Natural killer cell treated with Interleukin-12 subunit alpha and Interleukin-12 subunit beta and Interleukin-15 and Interleukin-18, amount 100 ng/mL, for 72 hours (primary cell): Measurements from ENCODE around the gene LMTK2. TPM values are rescaled to one million over a fixed set of nuclear protein-coding genes. Genes with fewer than 3 reads are reported as not detected.
"Not testable (repeated sequence)": the region's sequence is repeated elsewhere in the genome, so short reads cannot be mapped to it uniquely, and the experiment has no call there.

Experiments used
- ATAC-seq, 2 donors: fragments of 150-1000 bp; cut with Tn5 transposase in 1 of 2; sonication (Bioruptor Pico), chemical (Tn5 transposase) in 1 of 2; 2 replicates each; pipeline ENCODE4 v1.10.0; 2021
- DNase-seq: peaks from one replicate; pipeline ENCODE4 v3.0.0; 2022; ENCODE audit warnings: low spot score
- H3K27ac Mint-ChIP-seq, 2 donors: 1 replicate in 1 of 2; 2 replicates in 1 of 2; pipeline ENCODE4 v1.8.0; 2022; ENCODE audit warnings: mixed read lengths in 2 of 2, mild to moderate bottlenecking in 1 of 2, moderate library complexity in 1 of 2
- H3K27me3 Mint-ChIP-seq, 2 donors: 1 replicate in 1 of 2; 2 replicates in 1 of 2; pipeline ENCODE4 v1.8.0; 2022; ENCODE audit warnings: mixed read lengths in 2 of 2
- H3K36me3 Mint-ChIP-seq: one replicate; pipeline ENCODE4 v1.8.0; 2022; ENCODE audit warnings: mixed read lengths
- H3K4me1 Mint-ChIP-seq, 2 donors: 1 replicate in 1 of 2; 2 replicates in 1 of 2; pipeline ENCODE4 v1.8.0; 2022; ENCODE audit warnings: low read depth in 2 of 2, mixed read lengths in 2 of 2, mild to moderate bottlenecking in 1 of 2
- H3K4me3 Mint-ChIP-seq: one replicate; pipeline ENCODE4 v1.8.0; 2022; ENCODE audit warnings: mixed read lengths
- H3K9me3 Mint-ChIP-seq: 2 replicates; pipeline ENCODE4 v1.8.0; 2022; ENCODE audit warnings: mixed read lengths
- total RNA-seq, 2 donors: library from RNA; stranded (reverse); gene quantifications; one replicate each; pipeline ENCODE4 v1.2.3, GENCODE V29; 2022

Gene LMTK2
- total RNA-seq, 2 donors from 2014 or later = 26.7 to 31.0 TPM

DNA sequence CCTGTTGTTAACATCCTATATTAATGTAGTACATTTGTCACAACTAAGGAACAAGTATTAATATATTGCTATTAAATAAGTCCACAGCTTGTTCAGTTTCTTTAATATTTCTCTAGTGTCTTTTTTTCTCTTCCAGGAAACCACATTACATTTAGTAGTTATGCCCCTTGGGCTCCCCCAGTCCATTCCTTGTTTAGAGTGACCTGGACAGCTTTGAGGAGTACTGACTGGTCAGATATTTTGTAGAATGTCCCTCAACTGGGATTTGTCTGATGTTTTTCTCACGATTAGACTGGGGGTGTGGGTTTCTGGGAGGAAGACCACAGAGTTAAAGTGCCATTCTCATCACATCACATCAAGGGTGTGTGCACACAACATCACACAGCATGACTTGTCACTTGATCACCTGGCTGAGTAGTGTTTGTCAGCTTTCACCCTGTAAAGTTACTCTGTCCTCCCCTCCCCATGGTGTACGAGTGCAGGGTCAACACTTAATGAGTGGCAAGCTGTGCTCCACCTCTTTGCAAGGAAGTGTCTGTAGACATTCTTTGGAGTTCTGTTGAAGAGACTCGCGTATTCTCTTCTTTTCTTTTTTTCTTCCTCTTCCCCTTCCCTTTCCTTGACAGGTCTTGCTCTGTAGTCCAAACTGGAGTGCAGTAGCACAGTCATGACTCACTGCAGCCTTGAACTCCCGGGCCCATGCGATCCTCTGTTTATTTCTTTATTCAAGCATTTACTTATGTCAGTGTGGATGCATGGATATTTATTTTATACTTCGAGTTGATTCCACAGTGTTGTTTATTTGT lies 10.2 kb downstream of the LMTK2 start:
- no peak for DNase-seq
- Mint-ChIP-seq H3K27ac (no peak overlapping the region), H3K4me3 (no peak overlapping the region), H3K4me1 (peaks cover 20 to 28% of the 10 kb centered on the region in 2 donors), H3K36me3 (peaks cover 10% of the 10 kb centered on the region), H3K9me3 (peaks cover 2% of the 10 kb centered on the region), H3K27me3 (no peaks in the 10 kb centered on the region)
- no peak for ATAC-seq

DNA sequence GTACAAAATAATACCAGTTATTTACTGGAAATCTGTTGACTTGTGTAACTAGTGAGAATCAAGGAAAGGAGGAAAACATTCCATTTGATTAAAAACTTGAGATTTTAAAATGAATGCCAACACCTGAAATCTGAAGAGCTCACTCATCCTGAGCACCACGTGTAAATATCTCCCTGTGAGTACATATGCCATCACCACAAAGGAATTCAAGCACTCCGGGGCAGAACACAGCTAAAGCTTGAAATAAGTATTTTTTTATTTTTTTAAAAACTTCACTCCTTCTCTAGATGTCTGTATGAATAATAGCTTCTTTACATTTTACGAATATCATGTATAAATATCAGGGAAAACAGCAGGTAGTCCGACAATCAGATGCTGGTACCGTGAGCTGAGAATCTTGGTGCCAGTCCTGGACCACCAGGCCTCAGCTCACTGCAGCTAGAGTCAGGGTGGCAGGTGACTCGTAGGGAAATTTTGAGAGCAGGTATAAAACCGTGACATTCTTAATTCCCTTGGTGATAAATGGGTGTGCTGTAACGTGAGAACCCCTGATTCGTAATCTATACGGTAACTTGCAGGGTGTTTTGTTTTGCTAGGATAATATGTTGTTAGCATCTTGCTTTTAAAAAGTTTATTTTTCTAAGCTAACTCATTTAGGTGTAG lies 12.7 kb downstream of the LMTK2 start:
- Mint-ChIP-seq H3K4me1 (peaks cover 36 to 40% of the 10 kb centered on the region in 2 donors), H3K27ac (no peak overlapping the region), H3K27me3 (peaks cover 0 to 2% of the 10 kb centered on the region in 2 donors), H3K36me3 (no peaks in the 10 kb centered on the region), H3K4me3 (no peak overlapping the region), H3K9me3 (no peaks in the 10 kb centered on the region)
- DNase-seq (no peak), ATAC-seq (no peak)

- no peak overlapping the region for H3K4me3 Mint-ChIP-seq
- peaks cover 0 to 2% of the 10 kb centered on the region in 2 donors for H3K27me3 Mint-ChIP-seq
- DNase-seq = no peak
- ATAC-seq = no peak
- H3K9me3 Mint-ChIP-seq = no peaks in the 10 kb centered on the region
- peaks cover 34 to 35% of the 10 kb centered on the region in 2 donors for H3K4me1 Mint-ChIP-seq
- H3K36me3 Mint-ChIP-seq = no peaks in the 10 kb centered on the region
- no peak overlapping the region for H3K27ac Mint-ChIP-seq
These were observed 13.9 kb downstream of the LMTK2 start for GRCh38 chr7:98120559-98120958.

- peaks cover 39 to 40% of the 10 kb centered on the region in 2 donors for H3K4me1 Mint-ChIP-seq
- not testable (repeated sequence) for H3K36me3 Mint-ChIP-seq, H3K4me3 Mint-ChIP-seq, H3K27me3 Mint-ChIP-seq, H3K27ac Mint-ChIP-seq, H3K9me3 Mint-ChIP-seq, ATAC-seq, DNase-seq
These were observed 14.7 kb downstream of the LMTK2 start for GRCh38 chr7:98121388-98121787.

DNA sequence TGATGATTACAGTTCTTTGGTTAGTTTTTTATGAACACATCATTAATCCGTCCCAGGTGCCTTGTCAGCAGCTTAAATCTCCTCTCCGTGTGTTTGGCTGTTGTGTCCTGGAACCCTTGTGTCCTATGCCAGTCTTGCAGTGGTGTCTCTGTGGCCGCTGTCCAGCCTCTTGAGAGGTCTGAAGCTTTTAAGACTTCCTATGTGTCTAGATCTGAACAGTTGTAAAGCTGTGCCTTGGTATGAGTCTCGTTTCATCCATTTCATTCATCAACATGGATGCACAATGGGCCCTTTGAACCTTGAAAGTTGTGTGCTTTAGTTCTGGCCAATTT lies 16.7 kb downstream of the LMTK2 start:
- Mint-ChIP-seq H3K36me3 (no peaks in the 10 kb centered on the region), H3K27me3 (peaks cover 0 to 2% of the 10 kb centered on the region in 2 donors), H3K9me3 (no peaks in the 10 kb centered on the region), H3K27ac (peak overlapping the region in 1 of 2 donors; percentile 44), H3K4me1 (peaks cover 43 to 46% of the 10 kb centered on the region in 2 donors), H3K4me3 (no peak overlapping the region)
- no peak for ATAC-seq
- DNase-seq = no peak

- Mint-ChIP-seq H3K4me3 (no peak overlapping the region), H3K4me1 (peaks cover 49 to 58% of the 10 kb centered on the region in 2 donors), H3K36me3 (no peaks in the 10 kb centered on the region), H3K27ac (peak overlapping the region in 1 of 2 donors; percentile 72), H3K27me3 (peaks cover 0 to 2% of the 10 kb centered on the region in 2 donors), H3K9me3 (no peaks in the 10 kb centered on the region)
- DNase-seq (no peak), ATAC-seq (no peak)
These were observed 19.1 kb downstream of the LMTK2 start for GRCh38 chr7:98125759-98126158.

- H3K9me3 Mint-ChIP-seq = no peaks in the 10 kb centered on the region
- no peak for DNase-seq
- peak in 1 of 2 donors; percentile 35 for ATAC-seq
- peak overlapping the region; percentile 50 for H3K4me3 Mint-ChIP-seq
- peaks cover 57 to 65% of the 10 kb centered on the region in 2 donors for H3K4me1 Mint-ChIP-seq
- H3K27ac Mint-ChIP-seq = peak overlapping the region; percentile 46 to 72
- no peaks in the 10 kb centered on the region for H3K36me3 Mint-ChIP-seq
- peaks cover 0 to 2% of the 10 kb centered on the region in 2 donors for H3K27me3 Mint-ChIP-seq
These were observed 19.9 kb downstream of the LMTK2 start for GRCh38 chr7:98126311-98127142.

- peaks cover 0 to 2% of the 10 kb centered on the region in 2 donors for H3K27me3 Mint-ChIP-seq
- H3K9me3 Mint-ChIP-seq = no peaks in the 10 kb centered on the region
- H3K4me3 Mint-ChIP-seq = no peak overlapping the region
- peak overlapping the region in 1 of 2 donors; percentile 6 for H3K27ac Mint-ChIP-seq
- ATAC-seq (no peak), DNase-seq (no peak)
- peaks cover 59 to 65% of the 10 kb centered on the region in 2 donors for H3K4me1 Mint-ChIP-seq
- no peaks in the 10 kb centered on the region for H3K36me3 Mint-ChIP-seq
These were observed 21.7 kb downstream of the LMTK2 start for GRCh38 chr7:98128346-98128745.

GRCh38 chr7:98130959-98131358 lies 24.3 kb downstream of the LMTK2 start:
- DNase-seq (no peak), ATAC-seq (no peak)
- Mint-ChIP-seq H3K9me3 (no peaks in the 10 kb centered on the region), H3K4me1 (peaks cover 63 to 65% of the 10 kb centered on the region in 2 donors), H3K4me3 (peak overlapping the region; percentile 96), H3K36me3 (no peaks in the 10 kb centered on the region), H3K27me3 (peaks cover 0 to 9% of the 10 kb centered on the region in 2 donors), H3K27ac (peak overlapping the region; percentile 88 to 92)

GRCh38 chr7:98133181-98133580 lies 26.5 kb downstream of the LMTK2 start:
- peak overlapping the region; percentile 88 to 92 for H3K27ac Mint-ChIP-seq
- peaks cover 52 to 57% of the 10 kb centered on the region in 2 donors for H3K4me1 Mint-ChIP-seq
- peak overlapping the region; percentile 96 for H3K4me3 Mint-ChIP-seq
- ATAC-seq = peak; percentile 63 to 73
- H3K36me3 Mint-ChIP-seq = peaks cover 5% of the 10 kb centered on the region
- H3K9me3 Mint-ChIP-seq = no peaks in the 10 kb centered on the region
- peaks cover 0 to 11% of the 10 kb centered on the region in 2 donors for H3K27me3 Mint-ChIP-seq
- DNase-seq = peak; percentile 68

DNA sequence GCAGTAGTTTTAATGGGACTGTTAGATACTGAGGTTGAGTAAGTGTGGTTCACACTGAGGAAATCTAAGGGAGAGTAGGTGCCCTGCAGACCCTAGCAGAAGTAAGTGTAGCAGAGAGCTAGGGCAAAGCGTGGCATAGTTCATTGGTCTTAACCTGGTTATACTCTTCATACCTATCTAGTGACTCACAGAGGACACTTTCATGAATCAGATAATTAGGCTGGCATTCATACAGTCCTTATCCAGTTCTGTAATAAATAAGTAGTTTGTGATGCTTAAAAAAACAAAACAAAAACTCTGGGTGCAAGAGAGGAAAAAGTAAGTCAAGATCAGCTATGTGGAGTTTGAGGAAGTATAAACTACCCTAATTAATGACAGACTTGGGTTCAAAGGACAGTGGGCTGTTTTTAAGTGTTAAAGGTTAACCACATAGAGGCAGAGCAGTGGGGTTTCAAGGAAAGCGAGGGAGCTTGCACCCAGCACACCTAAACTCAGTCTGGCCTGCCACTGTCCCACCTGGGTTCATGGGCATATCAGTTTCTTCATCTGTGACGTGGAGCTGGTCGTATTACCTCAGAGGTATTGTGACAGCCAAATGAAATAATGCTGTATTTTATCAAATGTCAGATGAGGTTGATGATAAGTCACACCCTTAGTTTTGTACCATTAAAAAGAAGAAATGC lies 27.1 kb downstream of the LMTK2 start:
- peaks cover 52 to 57% of the 10 kb centered on the region in 2 donors for H3K4me1 Mint-ChIP-seq

DNA sequence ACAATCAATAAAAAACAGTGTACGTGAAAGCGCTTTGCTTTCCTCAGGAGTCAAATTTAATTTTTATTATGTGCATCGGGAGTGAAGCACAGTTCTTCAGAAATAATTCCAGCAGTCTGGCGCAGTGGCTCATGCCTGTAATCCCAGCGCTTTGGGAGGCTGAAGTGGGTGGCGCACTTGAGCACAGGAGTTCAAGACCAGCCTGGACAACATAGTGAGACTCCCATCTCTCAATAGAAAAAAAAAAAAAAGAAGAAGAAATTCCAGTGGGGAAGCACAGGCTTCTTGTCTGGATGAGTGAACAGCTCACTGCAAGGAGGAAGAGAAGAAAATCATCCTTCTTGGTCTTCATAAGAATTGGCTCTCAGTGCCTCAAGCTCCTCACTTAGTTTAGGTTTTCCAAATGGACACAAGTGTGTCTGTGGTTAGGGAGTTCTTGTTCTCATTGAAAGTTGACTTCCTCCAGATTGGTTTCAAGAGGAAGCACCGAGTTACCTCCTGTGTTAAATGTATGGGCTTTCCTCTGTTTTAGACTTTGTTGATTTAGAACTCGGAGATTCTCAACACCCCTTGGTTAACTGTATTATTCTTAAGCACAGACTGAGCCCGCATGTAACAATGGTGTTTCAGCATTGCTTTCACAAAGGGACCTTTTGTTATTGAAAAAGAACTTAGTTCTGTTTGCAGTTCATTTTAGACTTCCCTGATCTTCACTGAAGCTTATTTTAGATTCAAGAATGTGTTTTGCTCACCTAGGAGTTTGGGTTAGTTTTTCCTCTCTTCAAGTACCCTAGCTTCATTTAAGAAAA lies 28.0 kb downstream of the LMTK2 start:
- Mint-ChIP-seq H3K4me1 (peaks cover 49 to 56% of the 10 kb centered on the region in 2 donors), H3K4me3 (peak overlapping the region; percentile 96), H3K27ac (peak overlapping the region; percentile 88 to 92), H3K27me3 (peaks cover 0 to 11% of the 10 kb centered on the region in 2 donors), H3K9me3 (no peaks in the 10 kb centered on the region), H3K36me3 (peaks cover 9% of the 10 kb centered on the region)
- DNase-seq = no peak
- ATAC-seq = no peak

More for the DNA sequence above, 27.1 kb downstream of the LMTK2 start:
- no peak for DNase-seq
- Mint-ChIP-seq H3K27me3 (peaks cover 0 to 11% of the 10 kb centered on the region in 2 donors), H3K4me3 (peak overlapping the region; percentile 96), H3K36me3 (peaks cover 5% of the 10 kb centered on the region), H3K9me3 (no peaks in the 10 kb centered on the region), H3K27ac (peak overlapping the region; percentile 88 to 92)
- peak; percentile 24 to 37 for ATAC-seq
